Measurements from ENCODE around the gene UBR3.
"Not testable (repeated sequence)": the region's sequence is repeated elsewhere in the genome, so short reads cannot be mapped to it uniquely, and the experiment has no call there.

The UBR3 gene

DNA sequence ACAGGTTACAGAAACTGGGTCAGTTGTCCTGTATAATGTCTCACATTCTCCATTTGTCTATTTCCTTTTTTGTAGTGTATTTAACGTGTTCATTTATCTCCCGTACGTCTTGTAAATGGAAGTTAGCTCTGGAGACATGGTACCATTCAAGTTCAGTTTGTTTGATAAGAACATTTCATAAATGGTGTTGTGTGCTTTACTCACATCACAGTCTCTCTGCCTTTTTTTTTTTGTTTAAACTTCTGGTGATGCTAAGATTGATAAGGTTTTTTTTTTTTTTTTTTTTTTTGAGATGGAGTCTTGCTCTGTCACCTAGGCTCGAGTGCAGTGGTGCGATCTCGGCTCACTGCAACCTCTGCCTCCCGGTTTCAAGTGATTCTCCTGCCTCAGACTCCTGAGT lies 41.7 kb downstream of the UBR3 start:
- DNase-seq = no peak

DNA sequence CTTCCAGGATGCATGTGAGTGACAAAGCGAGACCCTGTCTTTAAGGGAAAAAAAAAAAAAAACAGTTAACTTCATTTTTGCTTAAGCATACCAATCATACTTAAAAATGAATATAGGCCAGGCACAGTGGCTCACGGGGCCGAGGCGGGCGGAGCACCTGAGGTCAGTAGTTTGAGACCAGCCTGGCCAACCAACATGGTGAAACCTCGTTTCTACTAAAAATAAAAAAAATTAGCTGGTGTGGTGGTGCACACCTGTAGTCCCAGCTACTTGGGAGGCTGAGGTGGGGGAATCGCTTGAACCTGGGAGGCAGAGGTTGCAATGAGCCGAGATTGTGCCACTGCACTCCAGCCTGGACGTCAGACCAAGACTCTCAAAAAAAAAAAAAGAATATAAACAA lies 44.1 kb downstream of the UBR3 start:
- not testable (repeated sequence) for DNase-seq

DNA sequence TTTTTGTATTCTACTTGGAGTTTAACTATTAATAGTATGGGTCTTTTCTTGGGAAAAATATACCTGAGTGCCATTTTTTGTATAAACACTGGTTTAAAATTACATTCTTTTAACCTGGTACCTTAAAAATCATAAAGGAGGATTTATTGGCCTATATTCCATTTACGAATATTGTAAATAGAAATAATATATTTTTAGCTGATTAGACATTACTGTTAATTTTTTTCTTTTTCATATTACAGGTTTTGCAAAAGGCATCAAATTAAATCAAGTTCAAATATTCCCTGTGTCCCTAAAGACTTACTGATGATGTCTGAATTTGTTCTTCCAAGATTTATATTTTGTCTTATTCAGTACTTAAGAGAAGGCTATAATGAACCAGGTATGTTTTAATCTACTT lies 44.7 kb downstream of the UBR3 start:
- DNase-seq = no peak

DNA sequence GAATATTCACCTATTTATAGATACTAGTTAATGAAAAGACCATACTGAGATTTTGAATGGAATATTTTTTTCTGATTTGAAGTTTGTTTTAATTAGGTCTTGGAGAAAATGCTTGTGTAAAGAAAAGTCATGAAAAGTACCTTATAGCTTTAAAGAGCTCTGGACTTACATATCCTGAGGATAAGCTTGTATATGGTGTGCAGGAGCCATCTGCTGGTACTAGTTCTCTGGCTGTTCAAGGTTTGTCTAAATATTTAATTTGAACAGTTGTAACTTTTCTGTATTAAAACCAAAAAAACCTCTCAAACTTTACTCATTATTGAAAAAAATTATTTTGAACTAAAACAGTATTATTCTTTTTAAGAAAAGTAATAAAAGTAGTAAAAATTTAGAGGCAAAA lies 50.1 kb downstream of the UBR3 start:
- no peak for DNase-seq

DNA sequence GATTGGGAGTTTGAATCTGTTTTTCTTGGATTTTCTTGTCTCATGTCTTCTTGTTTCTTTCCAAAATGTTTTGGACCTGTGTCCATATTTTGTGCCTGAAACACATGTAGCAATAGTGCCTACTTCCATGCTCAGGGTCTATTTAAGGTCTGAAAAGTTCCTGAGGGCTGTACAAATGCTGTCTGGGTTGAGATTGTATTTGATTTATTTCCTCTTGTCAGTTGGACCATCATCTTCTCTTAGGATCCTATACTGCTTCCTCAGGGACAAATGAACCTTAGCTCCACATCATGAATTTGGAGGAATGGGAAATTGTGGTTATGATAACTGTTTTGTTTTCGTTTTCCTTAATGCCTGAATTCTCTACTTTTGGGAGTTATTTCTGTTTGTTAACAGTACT lies 59.9 kb downstream of the UBR3 start:
- DNase-seq = no peak

DNA sequence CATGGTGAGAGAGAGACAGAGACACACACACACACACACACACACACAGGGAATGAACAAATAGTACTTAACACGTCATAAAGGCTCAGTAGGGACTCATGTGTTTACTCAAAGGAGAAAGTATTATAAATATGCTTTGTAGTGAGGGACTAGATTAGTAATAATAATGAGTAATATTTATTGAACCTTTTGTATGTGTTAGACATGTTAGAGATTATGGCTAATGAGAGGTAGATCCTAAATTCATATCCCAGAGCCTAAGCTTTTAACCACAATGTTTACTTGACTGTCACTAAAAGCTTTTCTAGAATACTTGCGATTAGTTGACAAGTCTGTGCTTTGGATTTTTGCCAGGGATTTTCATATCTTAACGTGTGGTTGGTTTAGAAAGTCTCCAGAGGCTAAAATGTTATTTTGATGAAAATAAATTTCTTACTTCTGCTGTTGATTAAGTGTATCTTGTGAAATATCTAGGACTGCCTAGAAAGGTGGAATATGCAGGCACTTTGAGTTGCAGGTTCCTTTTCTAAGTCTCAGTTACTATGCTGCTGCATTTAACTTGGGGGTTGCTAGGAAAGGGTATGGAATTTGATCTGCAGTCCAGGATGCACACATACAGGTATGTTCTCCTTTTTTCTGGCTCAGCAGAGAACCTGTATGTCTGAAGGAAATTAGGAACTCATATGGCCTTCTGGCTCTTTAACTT lies 64.5 kb downstream of the UBR3 start:
- DNase-seq = no peak

- no peak for DNase-seq
Observed at GRCh38 chr2:169892951-169893350, 65.7 kb downstream of the UBR3 start.

- no peak for DNase-seq
Observed at GRCh38 chr2:169895294-169895985, 68.2 kb downstream of the UBR3 start.

DNA sequence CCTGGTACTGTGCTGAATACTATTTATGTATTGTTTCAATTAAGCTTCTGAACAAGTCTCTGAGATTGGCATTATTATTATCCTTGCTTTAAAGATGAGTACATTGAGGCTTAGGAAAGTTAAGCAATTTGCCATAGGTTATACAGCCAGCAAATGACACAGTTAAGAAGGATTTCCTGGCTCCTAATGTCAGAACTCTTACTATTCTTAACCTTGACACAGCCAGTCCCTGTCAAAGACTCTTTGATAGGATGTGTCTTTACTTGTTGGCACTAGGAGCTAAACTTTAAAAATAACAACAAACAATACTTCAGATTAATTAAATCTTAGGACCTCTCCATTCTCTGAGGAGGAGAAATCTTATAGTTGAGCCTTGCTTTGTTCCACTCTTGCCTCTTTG lies 70.6 kb downstream of the UBR3 start:
- DNase-seq = no peak

- not testable (repeated sequence) for DNase-seq
Observed at GRCh38 chr2:169900103-169900502, 72.8 kb downstream of the UBR3 start.

GRCh38 chr2:169900686-169901085 lies 73.4 kb downstream of the UBR3 start:
- DNase-seq = no peak

DNA sequence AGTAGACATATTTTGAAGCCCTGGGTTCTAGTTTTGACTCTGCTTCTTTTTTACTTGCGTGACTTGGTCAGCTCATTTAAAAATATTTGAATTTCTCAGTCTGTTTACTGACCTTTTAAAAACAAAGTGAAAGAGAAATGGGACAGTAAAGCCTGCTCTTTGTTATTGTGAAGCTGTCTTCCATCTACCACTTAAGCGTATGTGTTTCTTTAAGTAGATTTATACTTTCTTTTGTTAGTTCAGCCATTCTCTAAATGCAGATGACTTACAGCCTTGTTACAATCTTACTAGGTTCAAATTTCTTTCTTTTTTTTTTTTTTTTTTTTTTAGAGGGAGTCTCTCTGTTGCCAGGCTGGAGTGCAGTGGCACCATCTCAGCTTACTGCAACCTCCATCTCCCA lies 79.5 kb downstream of the UBR3 start:
- no peak for DNase-seq

DNA sequence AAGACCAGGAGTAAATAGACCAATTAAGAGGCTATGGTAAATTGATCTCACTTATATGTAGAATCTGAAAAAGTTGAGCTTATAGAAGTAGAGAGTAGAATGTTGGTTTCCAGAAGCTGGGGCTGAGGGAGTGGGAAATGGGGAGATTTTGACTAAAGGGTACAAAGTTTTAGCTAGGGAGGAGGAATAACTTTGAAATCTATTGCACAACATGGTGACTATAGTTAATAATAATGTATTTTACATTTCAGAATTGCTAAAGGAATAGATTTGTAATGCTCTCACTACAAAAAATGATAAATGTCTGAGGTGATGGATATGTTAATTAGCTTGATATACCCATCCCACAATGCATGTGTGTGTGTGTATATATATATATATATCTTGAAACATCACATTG lies 82.1 kb downstream of the UBR3 start:
- DNase-seq = no peak

GRCh38 chr2:169910109-169910799 lies 83.0 kb downstream of the UBR3 start:
- DNase-seq = no peak

- DNase-seq = no peak
Observed at GRCh38 chr2:169911119-169911518, 83.9 kb downstream of the UBR3 start.

DNA sequence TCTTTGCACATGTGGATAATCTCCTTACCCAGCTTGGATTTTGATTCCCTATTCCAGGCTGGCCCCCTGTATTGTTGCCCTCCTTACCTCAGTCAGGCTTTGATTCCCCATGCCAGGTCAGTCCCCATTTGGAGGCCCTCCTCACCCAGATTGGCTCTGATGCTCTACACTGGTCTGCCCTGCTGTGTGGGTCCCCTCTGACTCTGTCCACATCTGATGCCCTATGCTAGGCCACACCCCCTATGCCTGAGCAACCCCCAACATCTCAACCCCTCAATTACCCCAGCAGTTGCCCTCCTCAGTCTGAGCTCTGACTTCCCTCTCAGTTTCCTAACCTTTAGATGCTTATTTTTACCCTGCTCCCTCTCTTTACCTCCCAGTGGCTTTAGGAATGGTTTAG lies 89.4 kb downstream of the UBR3 start:
- no peak for DNase-seq

DNA sequence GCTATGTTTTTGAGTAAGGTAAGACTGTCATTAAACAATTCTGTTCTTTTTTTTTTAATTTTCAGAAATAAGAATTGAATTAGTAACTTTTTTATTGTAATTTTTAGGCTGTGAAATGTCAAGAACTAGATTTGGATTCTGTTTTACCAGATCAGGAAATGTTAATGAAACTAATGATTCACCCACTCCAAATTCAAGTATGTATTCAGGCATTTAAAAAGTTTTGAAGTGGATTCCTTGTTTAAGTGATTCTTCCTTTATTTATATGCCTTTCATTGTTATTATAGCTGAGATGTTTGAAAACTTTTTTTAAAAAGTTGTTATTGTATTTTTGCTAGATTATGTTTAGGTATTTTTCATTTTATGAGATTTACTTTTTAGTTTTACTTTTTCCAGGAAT lies 96.7 kb downstream of the UBR3 start:
- DNase-seq = no peak

GRCh38 chr2:169925968-169926367 lies 98.7 kb downstream of the UBR3 start:
- DNase-seq = no peak

DNA sequence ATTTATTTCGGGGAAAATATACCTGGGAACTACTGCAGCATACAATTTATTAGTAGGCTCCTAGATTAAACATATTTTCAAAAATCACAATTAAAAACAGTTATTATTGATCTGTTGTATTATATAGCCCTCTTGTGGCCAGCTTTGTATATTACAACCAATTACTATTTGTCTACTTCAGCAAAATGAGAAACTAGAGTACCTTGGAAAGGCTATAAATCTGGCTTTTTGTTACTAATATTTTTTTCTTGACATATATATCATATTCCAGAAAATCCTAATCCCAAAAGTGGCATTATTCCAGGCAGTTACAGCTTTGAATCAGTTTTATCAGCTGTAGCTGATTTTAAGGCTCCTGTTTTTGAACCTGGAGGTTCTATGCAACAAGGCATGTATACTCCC lies 101.2 kb downstream of the UBR3 start:
- DNase-seq = no peak

GRCh38 chr2:169933124-169933711 lies 106.0 kb downstream of the UBR3 start:
- no peak for DNase-seq

- DNase-seq = not testable (repeated sequence)
Observed at GRCh38 chr2:169936652-169937051, 109.4 kb downstream of the UBR3 start.

DNA sequence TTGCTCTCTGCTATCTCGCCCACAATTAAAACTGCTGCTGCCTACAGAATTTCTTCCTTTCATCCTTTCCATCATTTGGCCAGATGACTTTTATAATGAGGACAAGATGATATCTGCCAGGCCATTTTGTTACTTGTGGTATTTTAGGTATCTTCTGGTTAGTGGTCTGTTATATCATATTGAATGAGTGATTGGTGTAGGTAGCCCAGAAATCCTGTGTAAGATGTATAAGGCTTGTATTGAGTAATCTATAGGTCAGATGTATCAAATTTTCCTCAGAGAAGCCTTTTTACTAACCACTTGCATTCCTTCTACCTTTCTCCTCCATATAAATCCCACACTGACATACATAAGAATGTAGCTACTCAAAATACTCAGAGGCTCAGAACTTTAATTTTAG lies 118.3 kb downstream of the UBR3 start:
- DNase-seq = no peak

DNA sequence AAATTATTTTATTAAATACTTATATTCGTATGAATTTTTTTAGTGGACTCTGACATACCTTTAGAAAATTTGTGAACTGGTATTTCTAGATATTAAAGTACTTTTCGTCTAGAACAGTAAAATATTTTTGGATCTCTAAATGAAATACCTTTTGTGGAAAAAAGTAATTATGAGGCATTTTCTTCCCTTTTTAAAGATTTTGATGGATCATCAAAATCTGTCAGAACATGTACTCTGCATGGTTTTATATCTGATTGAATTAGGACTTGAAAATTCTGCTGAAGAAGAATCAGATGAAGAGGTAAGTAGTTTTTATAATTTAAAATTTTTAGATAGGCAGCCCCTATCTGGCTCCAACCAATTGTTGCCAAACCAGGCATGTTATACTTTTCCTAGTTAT lies 118.8 kb downstream of the UBR3 start:
- DNase-seq = no peak

DNA sequence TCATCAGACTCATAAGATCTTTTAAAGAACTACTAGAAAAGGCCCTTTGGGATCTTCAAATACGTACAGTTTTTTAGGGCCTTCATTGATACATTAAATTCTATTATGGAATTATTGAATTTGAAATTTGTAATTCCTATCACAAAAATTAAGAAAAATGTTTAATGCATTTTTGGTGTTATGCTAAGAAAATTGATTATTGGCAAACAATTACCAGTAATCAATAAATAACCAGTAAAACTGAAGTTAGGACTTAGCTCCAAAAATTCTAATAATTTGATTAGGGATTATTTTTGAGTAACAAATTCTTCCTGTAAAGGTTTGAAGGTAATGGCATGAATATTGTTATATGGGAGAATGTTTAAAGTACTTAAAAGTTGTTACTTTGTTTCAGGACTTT lies 119.3 kb downstream of the UBR3 start:
- no peak for DNase-seq
